ENCODE results near the gene EOGT.
A peak's percentile ranks its signal among the peaks of the same experiment; 100 is the strongest.

The EOGT gene

GRCh38 chr3:68973639-68974038, 39.8 kb downstream of the EOGT start:
- no peaks in the 10 kb centered on the region for H3K36me3 ChIP-seq (ENCODE audit: control insufficient read depth, insufficient read depth, low read length)
- no peak overlapping the region for H3K4me3 ChIP-seq (replicated peaks; ENCODE audit: low read depth, low read length)
- TF ChIP-seq CTCF (IDR thresholded peaks at IDR 0.05; ENCODE audit: insufficient read depth, low read length, poor library complexity, severe bottlenecking), result no peak

GRCh38 chr3:68972358-68972979, 41.0 kb downstream of the EOGT start:
- peak; percentile 84 for TF ChIP-seq CTCF (IDR thresholded peaks at IDR 0.05; ENCODE audit: insufficient read depth, low read length, poor library complexity, severe bottlenecking)
- no peak for DNase-seq (ENCODE audit: extremely low read depth, insufficient read length)

More at GRCh38 chr3:68973639-68974038, 39.8 kb downstream of the EOGT start:
- DNase-seq (ENCODE audit: extremely low read depth, insufficient read length), result no peak
- no peaks in the 10 kb centered on the region for H3K27me3 ChIP-seq (replicated peaks; ENCODE audit: control insufficient read depth, insufficient read depth, low read length)

GRCh38 chr3:68964694-68965093, 48.8 kb downstream of the EOGT start:
- TF ChIP-seq CTCF (IDR thresholded peaks at IDR 0.05; ENCODE audit: insufficient read depth, low read length, poor library complexity, severe bottlenecking), result no peak
- DNase-seq (ENCODE audit: extremely low read depth, insufficient read length), result no peak
- H3K27me3 ChIP-seq (replicated peaks; ENCODE audit: control insufficient read depth, insufficient read depth, low read length), result no peaks in the 10 kb centered on the region; the same call in 1 of the 2 replicates
- no peaks in the 10 kb centered on the region for H3K36me3 ChIP-seq (ENCODE audit: control insufficient read depth, insufficient read depth, low read length)
- no peak overlapping the region for H3K4me3 ChIP-seq (replicated peaks; ENCODE audit: low read depth, low read length)

More at GRCh38 chr3:68972358-68972979, 41.0 kb downstream of the EOGT start:
- Histone ChIP-seq H3K36me3 (ENCODE audit: control insufficient read depth, insufficient read depth, low read length) (no peaks in the 10 kb centered on the region), H3K4me3 (replicated peaks; ENCODE audit: low read depth, low read length) (no peak overlapping the region), H3K27me3 (replicated peaks; ENCODE audit: control insufficient read depth, insufficient read depth, low read length) (no peaks in the 10 kb centered on the region)

GRCh38 chr3:68963891-68964290, 49.6 kb downstream of the EOGT start:
- no peaks in the 10 kb centered on the region; the same call in 1 of the 2 replicates for H3K27me3 ChIP-seq (replicated peaks; ENCODE audit: control insufficient read depth, insufficient read depth, low read length)
- no peak overlapping the region for H3K4me3 ChIP-seq (replicated peaks; ENCODE audit: low read depth, low read length)
- TF ChIP-seq CTCF (IDR thresholded peaks at IDR 0.05; ENCODE audit: insufficient read depth, low read length, poor library complexity, severe bottlenecking), result no peak
- no peak for DNase-seq (ENCODE audit: extremely low read depth, insufficient read length)
- H3K36me3 ChIP-seq (ENCODE audit: control insufficient read depth, insufficient read depth, low read length), result no peaks in the 10 kb centered on the region

- no peak overlapping the region for H3K4me3 ChIP-seq (replicated peaks; ENCODE audit: low read depth, low read length)
Measured at GRCh38 chr3:68963376-68963775, 50.1 kb downstream of the EOGT start.

More at GRCh38 chr3:68963376-68963775, 50.1 kb downstream of the EOGT start:
- Histone ChIP-seq H3K27me3 (replicated peaks; ENCODE audit: control insufficient read depth, insufficient read depth, low read length) (no peaks in the 10 kb centered on the region; the same call in 1 of the 2 replicates), H3K36me3 (ENCODE audit: control insufficient read depth, insufficient read depth, low read length) (no peaks in the 10 kb centered on the region)
- no peak for DNase-seq (ENCODE audit: extremely low read depth, insufficient read length)
- no peak for TF ChIP-seq CTCF (IDR thresholded peaks at IDR 0.05; ENCODE audit: insufficient read depth, low read length, poor library complexity, severe bottlenecking)
